Testis (tissue), 3 donors: ENCODE results near the gene WBP4. TPM values are rescaled to one million over a fixed set of nuclear protein-coding genes. Genes with fewer than 3 reads are reported as not detected.

Source experiments
- DNase-seq: peaks from one replicate; pipeline ENCODE4 v3.0.0-alpha.2; 2019
- H3K27ac ChIP-seq, 2 donors: fragments of 200-600 bp; sonication (generic); one replicate each; pipeline ENCODE4 v1.5.1; 2019
- H3K27me3 ChIP-seq: fragments of 200-600 bp; sonication (generic); one replicate; pipeline ENCODE4 v1.5.1; 2019
- H3K36me3 ChIP-seq: fragments of 200-600 bp; sonication (generic); one replicate; pipeline ENCODE4 v1.5.1; 2017; ENCODE audit warnings: low read depth; ENCODE audit errors: missing control alignments
- H3K4me1 ChIP-seq: fragments of 200-600 bp; sonication (generic); one replicate; pipeline ENCODE4 v1.5.1; 2019
- H3K4me3 ChIP-seq, 2 donors: fragments of 200-600 bp; sonication (generic); one replicate each; pipeline ENCODE4 v1.5.1; 2017 to 2019
- H3K9me3 ChIP-seq: fragments of 200-600 bp; sonication (generic); one replicate; pipeline ENCODE4 v1.5.1; 2017
- POLR2A ChIP-seq: fragments of 450-650 bp; IDR thresholded peaks from one replicate; pipeline ENCODE4 v1.6.1; 2017; ENCODE audit warnings: antibody characterized with exemption, mild to moderate bottlenecking, moderate library complexity
- WGBS, 2 donors: methylation state at CpG; one replicate each; pipeline ENCODE4 v1.1.5; 2018; 5-methylcytosine and 5-hydroxymethylcytosine counted together
- intact Hi-C: fragments of 100-400 bp; cut with DNase I; formaldehyde crosslinking; loops from one replicate; pipeline ENCODE4 v1.15.1; 2023; ENCODE audit warnings: low total_unique reads
- polyA plus RNA-seq: library from polyadenylated mRNA; stranded (reverse); fragments of 350-450 nt; fragmentation: Illumina TruSeq; extraction: RNeasy Lipid Tissue Mini Kit (QIAGEN cat#74804); gene quantifications from one replicate; pipeline ENCODE4 v1.2.3, GENCODE V29; 2014; ENCODE audit warnings: low read depth, low replicate concordance; ENCODE audit not compliant: insufficient read depth
- total RNA-seq, 2 donors: library from RNA; depleted of rRNA; stranded (reverse); fragments of >200 nt; gene quantifications; one replicate each; pipeline ENCODE4 v1.2.3, GENCODE V29; 2016
- TF ChIP-seq, protein P1 (sequence below), 3 experiments: fragments of 450-650 bp in 2 of 3; fragments of 200-600 bp in 1 of 3; sonication (generic) in 1 of 3; IDR thresholded peaks; one replicate each; pipeline ENCODE4 v1.5.1; 2016 to 2019; ENCODE audit warnings: antibody characterized with exemption in 3 of 3, mild to moderate bottlenecking in 2 of 3, moderate library complexity in 1 of 3

Gene WBP4
- total and polyA plus RNA-seq, 3 donors from 2014 or later, result 7.0 to 19.8 (median 17.9) TPM

- Histone ChIP-seq H3K4me1 (peaks cover 24% of the 10 kb centered on the region), H3K27ac (peak overlapping the region in 1 of 2 donors; percentile 7), H3K9me3 (no peaks in the 10 kb centered on the region), H3K4me3 (no peak overlapping the region), H3K27me3 (no peaks in the 10 kb centered on the region), H3K36me3 (no peaks in the 10 kb centered on the region)
- TF ChIP-seq, protein P1, sequence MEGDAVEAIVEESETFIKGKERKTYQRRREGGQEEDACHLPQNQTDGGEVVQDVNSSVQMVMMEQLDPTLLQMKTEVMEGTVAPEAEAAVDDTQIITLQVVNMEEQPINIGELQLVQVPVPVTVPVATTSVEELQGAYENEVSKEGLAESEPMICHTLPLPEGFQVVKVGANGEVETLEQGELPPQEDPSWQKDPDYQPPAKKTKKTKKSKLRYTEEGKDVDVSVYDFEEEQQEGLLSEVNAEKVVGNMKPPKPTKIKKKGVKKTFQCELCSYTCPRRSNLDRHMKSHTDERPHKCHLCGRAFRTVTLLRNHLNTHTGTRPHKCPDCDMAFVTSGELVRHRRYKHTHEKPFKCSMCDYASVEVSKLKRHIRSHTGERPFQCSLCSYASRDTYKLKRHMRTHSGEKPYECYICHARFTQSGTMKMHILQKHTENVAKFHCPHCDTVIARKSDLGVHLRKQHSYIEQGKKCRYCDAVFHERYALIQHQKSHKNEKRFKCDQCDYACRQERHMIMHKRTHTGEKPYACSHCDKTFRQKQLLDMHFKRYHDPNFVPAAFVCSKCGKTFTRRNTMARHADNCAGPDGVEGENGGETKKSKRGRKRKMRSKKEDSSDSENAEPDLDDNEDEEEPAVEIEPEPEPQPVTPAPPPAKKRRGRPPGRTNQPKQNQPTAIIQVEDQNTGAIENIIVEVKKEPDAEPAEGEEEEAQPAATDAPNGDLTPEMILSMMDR (IDR thresholded peaks at IDR 0.05), result no peak
- TF ChIP-seq POLR2A, result no peak
- no peak for DNase-seq
- 49 to 57% methylated on average over 2 of the region's 2 CpGs for WGBS, 2 donors
- intact Hi-C loops, result no loop called here
Measured at GRCh38 chr13:41053384-41053826, 7.9 kb upstream of the WBP4 start.

- Histone ChIP-seq H3K9me3 (no peaks in the 10 kb centered on the region), H3K27me3 (no peaks in the 10 kb centered on the region), H3K4me3 (no peak overlapping the region), H3K36me3 (no peaks in the 10 kb centered on the region), H3K4me1 (peaks cover 33% of the 10 kb centered on the region), H3K27ac (peak overlapping the region in 1 of 2 donors; percentile 7)
- DNase-seq, result peak; percentile 51
- TF ChIP-seq POLR2A, result no peak
- TF ChIP-seq, protein P1 (IDR thresholded peaks at IDR 0.05), result peak; percentile 24 to 52 (median 48)
- 42 to 61% methylated on average over 9 of the region's 9 CpGs for WGBS, 2 donors
- intact Hi-C loops, result no loop called here
Measured at GRCh38 chr13:41054212-41054877, 7.0 kb upstream of the WBP4 start.

GRCh38 chr13:41054919-41055619 is 6.2 kb upstream of the WBP4 start:
- H3K9me3 ChIP-seq, result no peaks in the 10 kb centered on the region
- intact Hi-C loops, result no loop called here
- no peak for DNase-seq
- no peaks in the 10 kb centered on the region for H3K36me3 ChIP-seq
- no peak for TF ChIP-seq POLR2A
- TF ChIP-seq, protein P1 (IDR thresholded peaks at IDR 0.05), result peak in 1 of 3 experiments; percentile 17
- no peak overlapping the region for H3K4me3 ChIP-seq
- peaks cover 33% of the 10 kb centered on the region for H3K4me1 ChIP-seq
- no peaks in the 10 kb centered on the region for H3K27me3 ChIP-seq
- WGBS, 2 donors, result 85 to 87% methylated on average over 5 of the region's 5 CpGs
- no peak overlapping the region for H3K27ac ChIP-seq

DNA sequence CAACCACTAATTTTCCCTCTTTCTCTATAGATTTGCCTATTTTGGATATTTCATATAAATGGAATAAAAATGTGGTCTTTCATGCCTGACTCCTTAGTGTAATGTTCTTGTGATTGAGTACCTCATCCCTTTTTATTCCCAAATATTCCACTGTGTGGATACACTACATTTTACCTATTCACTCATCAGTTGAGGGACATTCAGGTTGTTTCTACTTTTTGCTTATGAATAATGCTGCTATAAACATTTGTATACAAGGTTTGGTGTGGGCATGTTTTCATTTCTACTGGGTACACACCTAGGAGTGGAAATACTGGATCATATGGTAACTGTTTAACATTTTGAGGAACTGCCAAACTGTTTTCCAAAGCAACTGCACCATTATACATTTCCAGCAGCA is 5.1 kb upstream of the WBP4 start:
- Histone ChIP-seq H3K4me3 (no peak overlapping the region), H3K27me3 (no peaks in the 10 kb centered on the region), H3K27ac (no peak overlapping the region), H3K9me3 (no peaks in the 10 kb centered on the region), H3K36me3 (no peaks in the 10 kb centered on the region), H3K4me1 (peaks cover 33% of the 10 kb centered on the region)
- intact Hi-C loops, result no loop called here
- no peak for DNase-seq
- TF ChIP-seq POLR2A, result no peak
- TF ChIP-seq, protein P1 (IDR thresholded peaks at IDR 0.05), result no peak
